OCI-LY7 (cell line): ENCODE measurements around the gene MYMK. TPM values are rescaled to one million over a fixed set of nuclear protein-coding genes. Genes with fewer than 3 reads are reported as not detected.

ENCODE experiments used
- BruUV-seq: library from RNA; stranded (reverse); fragments of 400-500 nt; replicated peaks from 2 replicates; lab custom pipeline; 2021; lab: Mats Ljungman, UMichigan
- CTCF ChIA-PET: fragments of 300-600 bp; sonication (Branson Sonifier 250); formaldehyde crosslinking; loops from one replicate; lab custom pipeline; 2022; ENCODE audit warnings: antibody characterized with exemption; ENCODE audit not compliant: unreplicated experiment; lab: Charles Lee
- POLR2A ChIA-PET: fragments of 300-600 bp; sonication (Branson Sonifier 250); formaldehyde crosslinking; loops from one replicate; lab custom pipeline; 2022; ENCODE audit warnings: antibody characterized with exemption; lab: Charles Lee
- DNase-seq: peaks from one replicate; pipeline ENCODE4 v3.0.0-alpha.2; 2015; ENCODE audit warnings: low spot score
- H2AFZ ChIP-seq: fragments of 200-600 bp; sonication (generic), shearing (Covaris generic); 2 replicates; pipeline ENCODE4 v1.6.1; 2014; ENCODE audit warnings: mild to moderate bottlenecking, antibody characterized with exemption, low read length, moderate library complexity
- H3K27ac ChIP-seq: fragments of 200-600 bp; sonication (generic); 2 replicates; pipeline ENCODE4 v1.5.1; 2014; ENCODE audit warnings: mixed run types, low read depth, mild to moderate bottlenecking, moderate library complexity, low read length, inconsistent platforms; ENCODE audit not compliant: poor library complexity, severe bottlenecking
- H3K36me3 ChIP-seq: fragments of 200-600 bp; sonication (generic); 2 replicates; pipeline ENCODE4 v1.6.1; 2014; ENCODE audit warnings: mild to moderate bottlenecking, antibody characterized with exemption, low read length, moderate library complexity, mixed read lengths; ENCODE audit not compliant: insufficient read depth
- H3K4me1 ChIP-seq: fragments of 200-600 bp; sonication (generic); 2 replicates; pipeline ENCODE4 v1.5.1; 2014; ENCODE audit warnings: mild to moderate bottlenecking, low read length; ENCODE audit not compliant: insufficient read depth, poor library complexity, severe bottlenecking
- H3K4me2 ChIP-seq: fragments of 200-600 bp; sonication (generic); 2 replicates; pipeline ENCODE4 v1.6.1; 2014; ENCODE audit warnings: mild to moderate bottlenecking, low read length
- H3K4me3 ChIP-seq: fragments of 200-600 bp; sonication (generic); 2 replicates; pipeline ENCODE4 v1.5.1; 2014; ENCODE audit warnings: mild to moderate bottlenecking, low read depth, low read length; ENCODE audit not compliant: poor library complexity, severe bottlenecking
- H3K79me2 ChIP-seq: fragments of 200-600 bp; sonication (generic); 2 replicates; pipeline ENCODE4 v1.6.1; 2016; ENCODE audit warnings: low read depth, mild to moderate bottlenecking, low read length, moderate library complexity, mixed read lengths; ENCODE audit not compliant: insufficient read depth
- H3K9me2 ChIP-seq: fragments of 200-600 bp; sonication (generic); 2 replicates; pipeline ENCODE4 v1.6.1; 2016; ENCODE audit warnings: mild to moderate bottlenecking, low read length, mixed read lengths; ENCODE audit not compliant: insufficient read depth
- H3K9me3 ChIP-seq: fragments of 200-600 bp; sonication (generic); 2 replicates; pipeline ENCODE4 v1.6.1; 2014; ENCODE audit warnings: mild to moderate bottlenecking, mixed run types, low read length, mixed read lengths
- H4K20me1 ChIP-seq: fragments of 200-600 bp; sonication (generic); 2 replicates; pipeline ENCODE4 v1.6.1; 2014; ENCODE audit warnings: mild to moderate bottlenecking, antibody characterized with exemption, low read length, moderate library complexity, mixed read lengths; ENCODE audit not compliant: insufficient read depth
- EZH2phosphoT487 ChIP-seq: fragments of 200-600 bp; sonication (generic); IDR thresholded peaks from 2 replicates; pipeline ENCODE4 v1.6.1; 2018; ENCODE audit warnings: low read depth, borderline replicate concordance, mild to moderate bottlenecking, mixed run types, antibody characterized with exemption, low read length, moderate library complexity, mixed read lengths
- intact Hi-C: fragments of 100-400 bp; cut with micrococcal nuclease; formaldehyde crosslinking; loops from one replicate; pipeline ENCODE4 v1.10.0; 2022; ENCODE audit not compliant: unreplicated experiment
- total RNA-seq, 2 experiments: library from RNA; depleted of rRNA in 1 of 2; stranded (reverse); fragments of >200 nt in 1 of 2; shearing (Covaris generic) in 1 of 2; gene quantifications; 2 replicates each; pipeline ENCODE4 v1.2.3, GENCODE V29; 2014 to 2022
- TF ChIP-seq, protein P1 (sequence below): fragments of 200-600 bp; sonication (generic); conservative IDR thresholded peaks from 2 replicates; pipeline ENCODE4 v1.5.1; 2014; ENCODE audit warnings: mild to moderate bottlenecking, antibody characterized with exemption, low read length, moderate library complexity, mixed read lengths

MYMK gene
- total RNA-seq, 2 experiments from 2014 or later, result not detected

DNA sequence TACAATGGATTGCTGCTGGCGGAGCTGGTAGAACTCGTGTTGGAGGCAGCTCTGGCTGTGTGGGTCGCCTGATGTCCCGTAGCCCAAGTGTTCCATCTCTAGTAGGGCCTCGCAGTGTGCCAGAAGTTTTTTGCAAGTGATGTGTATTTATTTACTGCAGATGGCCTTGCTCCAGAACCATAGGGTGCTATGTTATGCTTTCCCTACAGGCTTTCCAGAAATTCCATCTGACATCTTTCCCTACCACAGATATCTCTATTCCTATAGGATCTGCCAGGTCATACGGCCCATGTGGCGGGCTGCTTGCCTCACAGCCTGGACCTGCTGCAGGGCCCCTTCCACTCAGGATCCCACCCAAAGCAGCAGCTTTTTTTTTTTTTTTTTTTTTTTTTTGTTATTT is 26.7 kb upstream of the MYMK start:
- Histone ChIP-seq H3K36me3 (no peaks in the 10 kb centered on the region), H3K4me1 (peaks cover 15% of the 10 kb centered on the region), H3K9me2 (no peaks in the 10 kb centered on the region), H3K4me3 (no peak overlapping the region), H4K20me1 (no peaks in the 10 kb centered on the region), H3K9me3 (no peaks in the 10 kb centered on the region), H3K79me2 (no peaks in the 10 kb centered on the region), H2AFZ (no peak overlapping the region), H3K27ac (no peak overlapping the region), H3K4me2 (no peak overlapping the region)
- CTCF ChIA-PET, result no interaction called here
- BruUV-seq, result no TSS peak
- POLR2A ChIA-PET, result no interaction called here
- no peak for DNase-seq
- TF ChIP-seq, protein P1, sequence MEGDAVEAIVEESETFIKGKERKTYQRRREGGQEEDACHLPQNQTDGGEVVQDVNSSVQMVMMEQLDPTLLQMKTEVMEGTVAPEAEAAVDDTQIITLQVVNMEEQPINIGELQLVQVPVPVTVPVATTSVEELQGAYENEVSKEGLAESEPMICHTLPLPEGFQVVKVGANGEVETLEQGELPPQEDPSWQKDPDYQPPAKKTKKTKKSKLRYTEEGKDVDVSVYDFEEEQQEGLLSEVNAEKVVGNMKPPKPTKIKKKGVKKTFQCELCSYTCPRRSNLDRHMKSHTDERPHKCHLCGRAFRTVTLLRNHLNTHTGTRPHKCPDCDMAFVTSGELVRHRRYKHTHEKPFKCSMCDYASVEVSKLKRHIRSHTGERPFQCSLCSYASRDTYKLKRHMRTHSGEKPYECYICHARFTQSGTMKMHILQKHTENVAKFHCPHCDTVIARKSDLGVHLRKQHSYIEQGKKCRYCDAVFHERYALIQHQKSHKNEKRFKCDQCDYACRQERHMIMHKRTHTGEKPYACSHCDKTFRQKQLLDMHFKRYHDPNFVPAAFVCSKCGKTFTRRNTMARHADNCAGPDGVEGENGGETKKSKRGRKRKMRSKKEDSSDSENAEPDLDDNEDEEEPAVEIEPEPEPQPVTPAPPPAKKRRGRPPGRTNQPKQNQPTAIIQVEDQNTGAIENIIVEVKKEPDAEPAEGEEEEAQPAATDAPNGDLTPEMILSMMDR, result no peak
- no peak for TF ChIP-seq EZH2phosphoT487
- intact Hi-C loops, result no loop called here

DNA sequence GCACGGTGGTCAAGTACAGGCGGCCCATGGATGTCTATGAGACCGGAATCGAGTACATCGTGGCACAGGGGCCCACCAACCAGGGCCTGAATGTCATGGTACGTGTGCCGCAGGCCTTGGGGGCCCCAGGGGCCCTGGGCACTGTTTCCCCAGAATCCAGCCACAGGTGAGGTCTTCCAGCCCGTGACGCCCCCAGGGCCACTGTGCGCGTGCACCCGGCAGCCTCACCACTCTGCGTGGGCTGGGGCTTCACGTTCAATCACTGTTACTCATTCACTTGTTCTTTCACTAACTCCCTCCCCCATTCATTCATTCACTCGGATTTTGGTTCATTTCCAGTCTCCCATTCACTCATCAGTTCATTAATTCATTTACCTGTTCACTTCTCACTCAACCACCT is 22.4 kb upstream of the MYMK start:
- no peak for DNase-seq
- no peak overlapping the region for H2AFZ ChIP-seq
- no TSS peak for BruUV-seq
- no peaks in the 10 kb centered on the region for H3K36me3 ChIP-seq
- no peak overlapping the region for H3K27ac ChIP-seq
- ChIA-PET CTCF (interaction anchor here (0.7 kb wide), 1 partner anchor 850 kb away, joined by 3 read pairs; no protein-coding TSS in a partner anchor), POLR2A (no interaction called here)
- H3K4me3 ChIP-seq, result no peak overlapping the region
- H3K9me2 ChIP-seq, result no peaks in the 10 kb centered on the region
- intact Hi-C loops, result no loop called here
- no peak for TF ChIP-seq EZH2phosphoT487
- TF ChIP-seq, protein P1, result no peak
- no peak overlapping the region for H3K4me2 ChIP-seq
- no peaks in the 10 kb centered on the region for H3K79me2 ChIP-seq
- H3K4me1 ChIP-seq, result peaks cover 7% of the 10 kb centered on the region
- H4K20me1 ChIP-seq, result no peaks in the 10 kb centered on the region
- no peaks in the 10 kb centered on the region for H3K9me3 ChIP-seq

DNA sequence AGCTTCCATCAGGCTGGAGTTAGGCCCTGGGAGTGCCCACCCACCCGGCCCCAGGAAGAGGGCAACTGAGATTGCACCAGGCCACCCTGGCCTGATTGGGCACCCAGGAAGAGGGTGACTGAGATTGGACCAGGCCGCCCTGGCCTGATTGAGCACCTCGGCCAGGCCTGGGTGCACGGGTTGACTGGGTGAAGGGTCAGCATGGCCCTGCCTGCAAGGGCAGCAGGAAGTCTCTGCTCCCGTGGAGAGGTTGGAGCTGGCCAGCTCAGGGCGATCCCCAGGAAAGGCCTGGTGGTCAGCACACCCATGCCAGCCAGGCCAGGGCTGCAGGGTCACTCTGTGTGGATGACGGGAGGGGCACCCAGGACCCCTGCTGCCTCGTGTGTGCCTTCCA is 21.5 kb upstream of the MYMK start:
- Histone ChIP-seq H3K79me2 (no peaks in the 10 kb centered on the region), H3K27ac (no peak overlapping the region), H3K4me2 (no peak overlapping the region), H2AFZ (no peak overlapping the region), H4K20me1 (no peaks in the 10 kb centered on the region), H3K36me3 (no peaks in the 10 kb centered on the region), H3K9me2 (no peaks in the 10 kb centered on the region), H3K4me3 (no peak overlapping the region), H3K4me1 (peaks cover 7% of the 10 kb centered on the region), H3K9me3 (no peaks in the 10 kb centered on the region)
- no TSS peak for BruUV-seq
- DNase-seq, result no peak
- intact Hi-C loops, result no loop called here
- no peak for TF ChIP-seq EZH2phosphoT487
- TF ChIP-seq, protein P1, result no peak
- ChIA-PET POLR2A (no interaction called here), CTCF (no interaction called here)
